Trophoblast cell (in vitro differentiated cells and primary cell): ENCODE data around the gene ARHGAP5.
A peak's percentile ranks its signal among the peaks of the same experiment; 100 is the strongest.

Experiments
- DNase-seq, 2 donors: peaks; one replicate each; pipeline ENCODE4 v3.0.0-alpha.2; 2016
- H2AFZ ChIP-seq: 2 replicates; pipeline ENCODE4 v1.6.1; 2013; ENCODE audit warnings: low read length, moderate library complexity, mild to moderate bottlenecking; ENCODE audit not compliant: insufficient read depth, poor library complexity
- H2AK5ac ChIP-seq: 2 replicates; pipeline ENCODE4 v1.6.1; 2013; ENCODE audit warnings: mild to moderate bottlenecking, low read length
- H2BK120ac ChIP-seq: 2 replicates; pipeline ENCODE4 v1.6.1; 2013; ENCODE audit warnings: low read length, mild to moderate bottlenecking, moderate library complexity; ENCODE audit not compliant: insufficient read depth, poor library complexity
- H2BK12ac ChIP-seq: 2 replicates; pipeline ENCODE4 v1.6.1; 2013; ENCODE audit warnings: mild to moderate bottlenecking, low read length, moderate library complexity
- H2BK5ac ChIP-seq: 2 replicates; pipeline ENCODE4 v1.6.1; 2013; ENCODE audit warnings: low read length, low read depth, moderate library complexity, mild to moderate bottlenecking; ENCODE audit not compliant: poor library complexity
- H3K14ac ChIP-seq: 2 replicates; pipeline ENCODE4 v1.6.1; 2013; ENCODE audit warnings: mild to moderate bottlenecking, low read length
- H3K18ac ChIP-seq: 2 replicates; pipeline ENCODE4 v1.6.1; 2013; ENCODE audit warnings: mild to moderate bottlenecking, low read length
- H3K23ac ChIP-seq: 2 replicates; pipeline ENCODE4 v1.6.1; 2013; ENCODE audit warnings: low read length
- H3K27ac ChIP-seq: 2 replicates; pipeline ENCODE4 v1.5.1; 2013; ENCODE audit warnings: low read depth, mild to moderate bottlenecking, inconsistent platforms, low read length, moderate library complexity
- H3K27me3 ChIP-seq: 2 replicates; pipeline ENCODE4 v1.6.1; 2013; ENCODE audit warnings: inconsistent platforms, mild to moderate bottlenecking, low read length, moderate library complexity; ENCODE audit not compliant: insufficient read depth
- H3K36me3 ChIP-seq, 2 experiments: 1 replicate in 1 of 2; 2 replicates in 1 of 2; pipeline ENCODE4 v1.6.1; 2013; ENCODE audit warnings: low read length in 2 of 2, mild to moderate bottlenecking in 2 of 2, moderate library complexity in 1 of 2; ENCODE audit not compliant: insufficient read depth in 2 of 2, control insufficient read depth in 1 of 2
- H3K4ac ChIP-seq: 2 replicates; pipeline ENCODE4 v1.6.1; 2013; ENCODE audit warnings: low read depth, mild to moderate bottlenecking, low read length, moderate library complexity
- H3K4me1 ChIP-seq, 2 experiments: 1 replicate in 1 of 2; 2 replicates in 1 of 2; pipeline ENCODE4 v1.6.1; 2013; ENCODE audit warnings: low read length in 2 of 2, mild to moderate bottlenecking in 2 of 2, moderate library complexity in 1 of 2; ENCODE audit not compliant: insufficient read depth in 2 of 2, control insufficient read depth in 1 of 2
- H3K4me2 ChIP-seq: 2 replicates; pipeline ENCODE4 v1.6.1; 2013; ENCODE audit warnings: inconsistent platforms, mild to moderate bottlenecking, low read length, moderate library complexity
- H3K4me3 ChIP-seq: 2 replicates; pipeline ENCODE4 v1.5.1; 2013; ENCODE audit warnings: mild to moderate bottlenecking, low read depth, low read length, inconsistent platforms
- H3K79me1 ChIP-seq: one replicate; pipeline ENCODE4 v1.6.1; 2013; ENCODE audit warnings: low read length
- H3K79me2 ChIP-seq: 2 replicates; pipeline ENCODE4 v1.6.1; 2013; ENCODE audit warnings: low read length, mild to moderate bottlenecking; ENCODE audit not compliant: control insufficient read depth, insufficient read depth, poor library complexity
- H3K9ac ChIP-seq: 2 replicates; pipeline ENCODE4 v1.6.1; 2013; ENCODE audit warnings: mild to moderate bottlenecking, low read length
- H3K9me3 ChIP-seq: 2 replicates; pipeline ENCODE4 v1.6.1; 2013; ENCODE audit warnings: low read depth, mild to moderate bottlenecking, control low read depth, inconsistent platforms, low read length; ENCODE audit not compliant: insufficient read depth
- H4K12ac ChIP-seq: 2 replicates; pipeline ENCODE4 v1.6.1; 2013; ENCODE audit warnings: low read depth, mild to moderate bottlenecking, low read length, moderate library complexity
- H4K8ac ChIP-seq: 2 replicates; pipeline ENCODE4 v1.6.1; 2013; ENCODE audit warnings: low read depth, mild to moderate bottlenecking, low read length, moderate library complexity
- H4K91ac ChIP-seq: one replicate; pipeline ENCODE4 v1.6.1; 2013; ENCODE audit warnings: low read depth, mild to moderate bottlenecking, low read length, moderate library complexity
- WGBS: extraction: QIAGEN DNeasy Blood & Tissue Kit; methylation state at CpG from one replicate; pipeline ENCODE4 v1.1.7; 2013; ENCODE audit warnings: missing lambda C conversion rate; ENCODE audit not compliant: insufficient read length, insufficient coverage; ENCODE audit errors: extremely low coverage; 5-methylcytosine and 5-hydroxymethylcytosine counted together

ARHGAP5 gene

GRCh38 chr14:32080001-32080510 lies 3.0 kb downstream of the ARHGAP5 start:
- Histone ChIP-seq H3K14ac (no peak overlapping the region), H3K36me3 (no peaks in the 10 kb centered on the region), H3K4me3 (no peak overlapping the region), H3K4me1 (peaks cover 3 to 5% of the 10 kb centered on the region in 2 experiments), H3K27ac (no peak overlapping the region), H3K23ac (no peak overlapping the region), H2AK5ac (no peak overlapping the region), H2BK120ac (no peak overlapping the region), H4K8ac (no peak overlapping the region), H2BK12ac (no peak overlapping the region), H3K4ac (no peak overlapping the region), H3K4me2 (no peak overlapping the region), H2AFZ (no peak overlapping the region), H3K79me2 (peaks cover 20% of the 10 kb centered on the region), H3K79me1 (peaks cover 17% of the 10 kb centered on the region), H4K91ac (no peak overlapping the region), H3K9me3 (no peaks in the 10 kb centered on the region), H4K12ac (no peak overlapping the region), H3K18ac (no peak overlapping the region), H3K27me3 (no peaks in the 10 kb centered on the region), H2BK5ac (no peak overlapping the region), H3K9ac (no peak overlapping the region)
- no peak for DNase-seq
- WGBS, result no CpG with 5 or more reads among the region's 1 CpG

- Histone ChIP-seq H3K23ac (no peak overlapping the region), H2BK12ac (peak overlapping the region; percentile 40), H3K4me2 (no peak overlapping the region), H3K4me1 (peaks cover 5 to 7% of the 10 kb centered on the region in 2 experiments), H3K79me2 (peaks cover 16% of the 10 kb centered on the region), H3K18ac (no peak overlapping the region), H3K9me3 (no peaks in the 10 kb centered on the region), H3K9ac (no peak overlapping the region), H2BK5ac (no peak overlapping the region), H3K4me3 (no peak overlapping the region), H4K91ac (no peak overlapping the region), H3K27ac (no peak overlapping the region), H4K12ac (no peak overlapping the region), H3K14ac (no peak overlapping the region), H2AK5ac (no peak overlapping the region), H3K79me1 (peaks cover 10% of the 10 kb centered on the region), H3K27me3 (no peaks in the 10 kb centered on the region), H4K8ac (no peak overlapping the region), H3K36me3 (no peaks in the 10 kb centered on the region), H2AFZ (no peak overlapping the region), H3K4ac (peak overlapping the region; percentile 98), H2BK120ac (no peak overlapping the region)
- no CpG with 5 or more reads among the region's 7 CpGs for WGBS
- DNase-seq, result no peak
Measured at GRCh38 chr14:32081901-32082300, 4.8 kb downstream of the ARHGAP5 start.

- Histone ChIP-seq H2AK5ac (no peak overlapping the region), H3K27ac (no peak overlapping the region), H3K14ac (no peak overlapping the region), H4K12ac (no peak overlapping the region), H2AFZ (no peak overlapping the region), H4K8ac (no peak overlapping the region), H3K9me3 (no peaks in the 10 kb centered on the region), H3K23ac (no peak overlapping the region), H3K9ac (no peak overlapping the region), H3K79me1 (no peaks in the 10 kb centered on the region), H3K4me2 (no peak overlapping the region), H3K36me3 (no peaks in the 10 kb centered on the region), H2BK12ac (no peak overlapping the region), H3K27me3 (no peaks in the 10 kb centered on the region), H2BK120ac (no peak overlapping the region), H3K4me1 (peaks cover 5 to 7% of the 10 kb centered on the region in 2 experiments), H2BK5ac (no peak overlapping the region), H4K91ac (no peak overlapping the region), H3K4me3 (no peak overlapping the region), H3K4ac (no peak overlapping the region), H3K79me2 (peaks cover 5% of the 10 kb centered on the region), H3K18ac (no peak overlapping the region)
- no peak for DNase-seq
Measured at GRCh38 chr14:32083315-32083624, 6.2 kb downstream of the ARHGAP5 start.

GRCh38 chr14:32083789-32084188 lies 6.7 kb downstream of the ARHGAP5 start:
- Histone ChIP-seq H4K91ac (no peak overlapping the region), H3K4me1 (peaks cover 5 to 7% of the 10 kb centered on the region in 2 experiments), H4K12ac (no peak overlapping the region), H2BK5ac (no peak overlapping the region), H3K27me3 (no peaks in the 10 kb centered on the region), H3K9ac (no peak overlapping the region), H3K9me3 (no peaks in the 10 kb centered on the region), H3K4me3 (no peak overlapping the region), H2AK5ac (no peak overlapping the region), H3K14ac (no peak overlapping the region), H4K8ac (no peak overlapping the region), H3K23ac (no peak overlapping the region), H3K36me3 (no peaks in the 10 kb centered on the region), H3K79me1 (no peaks in the 10 kb centered on the region), H3K18ac (no peak overlapping the region), H2BK120ac (no peak overlapping the region), H3K4ac (peak overlapping the region; percentile 55), H3K4me2 (no peak overlapping the region), H2AFZ (no peak overlapping the region), H3K79me2 (peaks cover 4% of the 10 kb centered on the region), H2BK12ac (no peak overlapping the region), H3K27ac (no peak overlapping the region)
- peak in 1 of 2 donors; percentile 34 for DNase-seq
